HT1080 (cell line): ENCODE measurements around the gene ADGRG6. TPM values are rescaled to one million over a fixed set of nuclear protein-coding genes. Genes with fewer than 3 reads are reported as not detected.

ENCODE experiments used
- DNase-seq: peaks from one replicate; pipeline ENCODE4 v3.0.0-alpha.2; 2015; ENCODE audit warnings: low read depth
- total RNA-seq: library from RNA; depleted of rRNA; stranded (reverse); fragments of >200 nt; shearing (Covaris generic); gene quantifications from 2 replicates; pipeline ENCODE4 v1.2.3, GENCODE V29; 2014

The ADGRG6 gene
- total RNA-seq, 1 experiment from 2014 or later: 12.3 TPM

- no peak for DNase-seq
These were observed 19.6 kb downstream of the ADGRG6 start for GRCh38 chr6:142321451-142321850.

DNA sequence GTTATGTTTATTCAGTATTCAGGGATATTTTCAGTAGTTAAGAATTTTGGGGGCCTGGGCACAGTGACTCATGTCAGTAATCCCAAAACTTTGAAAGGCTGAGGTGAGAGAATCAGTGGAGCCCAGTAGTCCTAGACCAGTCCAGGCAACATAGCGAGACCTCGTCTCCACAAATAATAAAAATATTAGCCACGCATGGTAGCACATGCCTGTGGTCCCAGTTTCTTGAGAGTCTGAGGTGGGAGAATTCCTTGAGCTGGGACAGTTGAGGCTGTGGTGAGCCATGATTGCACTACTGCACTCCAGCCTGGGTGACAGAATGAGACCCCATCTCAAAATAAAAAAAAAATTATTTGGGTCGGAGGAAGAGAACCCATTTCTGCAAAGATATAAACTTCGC is 20.3 kb downstream of the ADGRG6 start:
- no peak for DNase-seq

GRCh38 chr6:142322504-142323198 is 20.8 kb downstream of the ADGRG6 start:
- DNase-seq: no peak

DNA sequence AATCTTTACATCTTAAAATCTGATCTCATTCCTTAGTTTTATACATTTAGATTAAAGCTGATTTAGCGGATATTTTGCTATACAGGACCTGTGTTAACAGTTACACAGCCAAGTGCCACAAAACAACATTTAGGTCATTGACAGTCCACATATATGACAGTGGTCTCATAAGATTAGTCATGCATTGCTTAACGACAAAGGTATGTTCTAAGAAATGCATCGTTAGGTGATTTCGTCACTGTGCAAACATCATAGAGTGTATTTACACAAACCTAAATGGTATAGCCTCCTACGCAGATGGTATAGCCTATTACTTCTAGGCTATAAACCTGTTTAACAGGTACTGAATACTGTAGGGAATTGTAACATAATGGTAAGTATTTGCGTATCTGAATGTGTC is 21.6 kb downstream of the ADGRG6 start:
- DNase-seq: no peak

GRCh38 chr6:142324111-142324510 is 22.3 kb downstream of the ADGRG6 start:
- no peak for DNase-seq

GRCh38 chr6:142325111-142325510 is 23.3 kb downstream of the ADGRG6 start:
- no peak for DNase-seq

DNA sequence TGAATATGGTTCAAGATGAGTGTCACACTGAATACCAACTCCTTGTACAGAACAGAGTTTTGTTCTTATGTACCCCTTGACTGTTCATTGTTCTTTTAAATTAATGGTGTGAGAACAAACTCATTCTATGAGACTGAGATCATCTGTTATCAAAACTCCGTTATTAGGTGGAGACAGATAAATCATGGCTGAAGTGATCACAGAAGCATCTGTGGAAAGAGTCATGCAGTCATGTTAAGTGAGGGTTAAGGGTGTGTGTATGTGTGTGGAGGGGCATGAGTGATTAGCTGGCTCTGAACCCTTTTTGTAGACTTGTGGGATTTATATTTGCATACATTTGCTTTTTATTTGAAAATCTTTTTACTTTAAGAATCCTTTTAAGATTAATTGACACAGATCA is 24.7 kb downstream of the ADGRG6 start:
- DNase-seq: no peak

DNA sequence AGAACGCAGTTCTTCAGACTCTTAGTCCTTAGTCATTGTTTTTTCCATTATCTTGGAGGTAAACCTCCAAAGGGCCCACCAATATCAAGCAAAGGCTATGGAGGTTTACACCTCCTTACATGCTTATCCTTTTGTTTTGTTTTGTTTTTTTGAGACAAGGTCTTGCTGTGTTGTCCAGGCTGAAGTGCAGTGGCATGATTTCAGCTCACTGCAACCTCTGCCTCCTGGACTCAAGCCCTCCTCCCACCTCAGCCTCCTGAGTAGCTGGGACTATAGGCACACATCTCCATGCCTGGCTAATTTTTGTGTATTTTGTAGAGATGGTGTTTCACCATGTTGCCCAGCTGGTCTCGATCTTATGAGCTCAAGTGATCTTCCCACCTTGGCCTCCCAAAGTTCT is 26.3 kb downstream of the ADGRG6 start:
- no peak for DNase-seq

DNA sequence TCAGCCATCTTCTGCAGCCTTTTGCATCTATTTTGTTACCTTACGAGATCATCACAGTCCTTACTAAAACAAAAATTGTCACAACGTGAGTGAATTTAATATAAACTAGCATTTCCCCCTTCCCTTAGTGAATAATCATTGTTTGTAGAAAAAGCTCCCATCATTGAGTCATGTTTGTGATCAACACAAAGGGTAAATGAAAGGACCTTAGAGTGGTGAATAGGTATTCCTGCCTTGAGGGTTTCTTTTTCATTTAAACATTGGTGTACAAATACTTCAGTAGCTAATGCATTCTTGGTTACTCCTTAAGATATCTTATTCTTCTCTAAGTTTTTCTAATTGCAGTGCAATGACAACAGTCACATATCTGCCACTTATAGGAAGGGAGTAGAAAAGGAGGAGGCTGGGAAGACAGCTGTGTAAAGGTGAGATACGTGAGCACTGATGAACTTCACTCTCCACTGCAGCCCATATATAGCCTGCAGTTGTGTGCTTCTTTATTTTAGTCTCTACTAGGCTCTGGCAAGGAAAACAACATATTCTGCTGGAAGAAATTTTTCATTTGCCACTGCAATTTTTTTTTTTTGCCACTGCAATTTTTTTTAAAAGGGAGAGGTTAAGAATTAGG is 27.8 kb downstream of the ADGRG6 start:
- no peak for DNase-seq

DNA sequence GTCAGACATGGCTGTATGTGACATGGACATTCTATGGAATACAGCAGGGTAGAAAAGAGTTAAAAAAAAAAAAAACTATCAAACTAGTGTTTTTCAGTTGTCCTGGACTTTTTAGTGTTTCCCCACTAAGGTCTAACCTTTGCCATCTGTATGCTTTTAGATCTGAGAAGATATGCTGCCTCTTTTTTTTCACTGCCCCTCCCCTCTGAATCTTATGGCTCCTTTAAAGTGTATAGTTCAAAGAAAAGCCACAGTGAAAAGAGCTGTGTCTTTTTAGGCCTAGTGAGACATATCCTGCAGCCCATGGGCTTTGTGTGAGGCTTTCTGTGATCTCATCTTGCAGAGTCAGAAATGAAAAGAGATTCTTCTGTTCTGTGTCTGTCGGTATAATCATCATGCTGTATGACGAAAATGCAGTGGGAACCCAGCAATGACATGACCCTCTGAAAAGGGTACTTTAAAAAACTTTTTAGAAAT is 29.3 kb downstream of the ADGRG6 start:
- DNase-seq: peak; percentile 40

DNA sequence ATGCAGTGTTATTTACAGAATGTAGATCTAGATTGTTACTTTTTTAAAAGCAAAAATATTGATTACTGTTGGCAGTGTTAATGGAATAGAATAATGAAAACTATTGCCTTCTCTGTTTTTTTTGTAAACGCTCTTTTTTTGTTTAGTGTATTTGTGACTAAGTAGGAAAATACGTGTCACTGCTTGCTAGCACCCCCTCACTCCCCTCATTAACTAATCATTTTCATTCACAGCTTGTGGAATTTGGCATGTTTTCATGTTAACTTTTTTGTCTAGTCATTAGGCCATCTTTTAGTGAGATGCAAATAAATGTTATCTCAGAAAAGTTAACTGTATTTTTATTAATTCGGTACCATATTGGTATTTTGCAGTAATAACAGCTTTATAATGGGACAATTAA is 29.8 kb downstream of the ADGRG6 start:
- no peak for DNase-seq

DNA sequence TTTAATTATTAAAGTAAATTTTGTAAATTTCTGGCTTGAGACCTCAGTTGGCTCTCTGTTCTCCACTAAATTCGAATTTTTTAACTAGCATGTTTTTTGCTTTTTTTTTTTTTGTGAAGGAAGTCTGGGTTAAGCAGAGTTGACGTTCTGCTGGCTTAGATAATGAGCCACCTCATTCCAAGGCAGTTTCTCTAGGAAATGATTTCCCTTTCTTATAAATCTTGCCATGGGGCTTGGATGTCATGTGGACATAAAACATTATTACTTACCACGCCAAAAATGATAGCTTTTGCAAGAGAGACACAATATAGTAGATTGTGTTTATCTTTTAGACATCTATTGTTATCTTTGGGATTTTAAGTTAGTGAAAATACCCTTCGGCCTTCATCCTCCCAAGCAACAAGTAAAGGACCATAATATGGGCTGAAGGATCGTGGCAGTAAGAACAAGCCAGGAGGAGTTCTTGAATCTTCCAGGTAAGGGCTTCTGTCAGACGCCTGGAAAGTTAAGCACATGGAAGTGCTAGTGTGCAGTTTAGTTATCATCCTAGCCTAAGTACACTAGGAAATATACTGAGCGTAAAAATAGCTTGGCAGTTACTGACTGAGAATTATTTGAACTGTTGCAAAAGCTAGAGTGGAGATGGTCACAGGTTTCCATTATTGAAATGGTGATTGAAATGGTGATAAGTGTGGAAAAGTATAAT is 30.7 kb downstream of the ADGRG6 start:
- DNase-seq: no peak

- DNase-seq: no peak
These were observed 31.6 kb downstream of the ADGRG6 start for GRCh38 chr6:142333431-142333830.

DNA sequence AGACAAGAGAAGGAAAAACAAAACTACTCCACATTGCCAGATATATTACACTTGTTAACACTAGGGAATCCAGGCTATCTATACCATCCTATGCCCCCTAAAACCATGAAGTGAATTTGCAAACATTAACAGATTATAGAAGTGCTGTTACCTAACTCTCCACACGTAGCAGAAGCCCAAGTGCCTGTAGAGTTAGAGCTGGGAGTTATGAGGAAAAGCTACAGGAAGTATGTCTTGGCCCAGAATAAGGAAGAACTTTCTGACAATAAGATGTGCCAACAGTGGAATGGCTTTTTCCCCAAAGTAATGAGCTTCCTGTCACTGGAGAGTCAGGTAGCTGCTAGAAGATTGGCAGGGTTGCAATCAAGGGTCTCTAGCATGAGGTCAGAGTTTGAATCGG is 32.5 kb downstream of the ADGRG6 start:
- DNase-seq: no peak

GRCh38 chr6:142335415-142335814 is 33.6 kb downstream of the ADGRG6 start:
- DNase-seq: no peak

- no peak for DNase-seq
These were observed 34.4 kb downstream of the ADGRG6 start for GRCh38 chr6:142336183-142336582.

GRCh38 chr6:142336787-142337186 is 35.0 kb downstream of the ADGRG6 start:
- no peak for DNase-seq

DNA sequence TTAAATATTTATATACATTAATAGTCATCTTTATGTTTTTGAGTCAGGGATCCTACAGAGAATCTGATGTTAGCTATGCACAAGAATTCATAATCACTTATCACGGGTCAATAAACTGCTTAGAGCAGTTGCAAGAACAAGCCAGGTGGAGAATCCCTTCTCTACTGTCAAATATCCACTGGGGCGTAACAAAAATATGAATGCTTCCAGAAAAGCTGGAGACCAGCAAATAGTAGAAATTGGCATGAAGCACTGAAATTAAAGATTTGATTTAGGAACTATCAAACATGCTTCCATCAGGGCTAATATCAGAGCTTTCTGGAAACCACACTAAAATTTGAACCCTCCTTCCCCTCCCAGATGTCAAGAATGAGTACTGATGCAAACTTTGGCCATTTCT is 37.3 kb downstream of the ADGRG6 start:
- DNase-seq: no peak

DNA sequence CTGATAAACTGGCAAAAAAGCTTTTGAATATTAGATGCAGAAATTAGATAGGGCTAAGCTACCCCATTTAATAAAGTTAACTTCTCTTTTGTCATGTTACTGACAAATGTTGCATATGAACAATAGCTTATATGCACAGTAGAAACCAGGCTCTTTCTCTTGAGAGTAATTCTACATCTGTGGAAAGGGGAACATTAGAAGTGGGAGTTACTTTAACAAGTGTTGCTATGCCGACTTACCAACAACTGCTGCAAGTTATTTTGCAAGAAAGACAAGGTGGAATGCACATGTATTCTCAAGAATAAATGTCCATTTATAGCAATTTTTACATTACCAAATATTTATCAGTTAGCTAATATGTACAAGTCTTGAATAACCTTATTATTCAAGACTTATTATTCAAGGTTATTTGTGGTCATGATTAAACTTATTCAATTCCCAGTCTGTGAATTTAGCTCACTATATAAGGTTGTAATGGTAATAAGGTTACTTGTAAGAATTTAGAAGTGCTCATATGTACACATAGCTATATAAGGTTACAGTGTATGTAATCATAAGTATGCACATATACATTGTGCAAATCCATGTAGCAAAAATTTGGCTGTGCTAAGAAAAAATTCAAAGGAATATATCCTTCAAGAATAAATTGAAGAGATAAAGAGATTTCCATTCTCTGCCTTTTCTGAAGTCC is 38.3 kb downstream of the ADGRG6 start:
- DNase-seq: no peak

GRCh38 chr6:142341855-142342330 is 40.1 kb downstream of the ADGRG6 start:
- DNase-seq: no peak

- no peak for DNase-seq
These were observed 41.2 kb downstream of the ADGRG6 start for GRCh38 chr6:142342986-142343385.

- no peak for DNase-seq
These were observed 42.1 kb downstream of the ADGRG6 start for GRCh38 chr6:142343938-142344337.
